PC-9 (cell line): ENCODE data around the gene FANCG.

Experiments used
- CTCF ChIP-seq: fragments of 200-600 bp; sonication (generic); conservative IDR thresholded peaks from 2 replicates; pipeline ENCODE4 v1.6.1; 2017; ENCODE audit warnings: mixed run types, antibody characterized with exemption, mild to moderate bottlenecking, moderate library complexity
- EZH2 ChIP-seq: fragments of 200-600 bp; sonication (generic); IDR thresholded peaks from 2 replicates; pipeline ENCODE4 v1.8.0; 2017; ENCODE audit warnings: antibody characterized with exemption, low read depth

GRCh38 chr9:35029852-35030251 lies 49.9 kb downstream of the FANCG start:
- no peak for TF ChIP-seq CTCF
- no peak for TF ChIP-seq EZH2
